Activated CD4-positive, alpha-beta T cell treated with anti-CD3 and anti-CD28 coated beads, Interleukin-2, amount 50 U/mL, for 1 hour (primary cell): ENCODE results near the gene C10orf105.

ENCODE experiments used
- DNase-seq: peaks from one replicate; pipeline ENCODE4 v3.0.0-alpha.2; 2020

Gene C10orf105

GRCh38 chr10:71751515-71752224 lies 32.1 kb upstream of the C10orf105 start:
- no peak for DNase-seq

- no peak for DNase-seq
Observed at GRCh38 chr10:71750986-71751385, 31.4 kb upstream of the C10orf105 start.

GRCh38 chr10:71750124-71750841 lies 30.7 kb upstream of the C10orf105 start:
- DNase-seq = no peak

DNA sequence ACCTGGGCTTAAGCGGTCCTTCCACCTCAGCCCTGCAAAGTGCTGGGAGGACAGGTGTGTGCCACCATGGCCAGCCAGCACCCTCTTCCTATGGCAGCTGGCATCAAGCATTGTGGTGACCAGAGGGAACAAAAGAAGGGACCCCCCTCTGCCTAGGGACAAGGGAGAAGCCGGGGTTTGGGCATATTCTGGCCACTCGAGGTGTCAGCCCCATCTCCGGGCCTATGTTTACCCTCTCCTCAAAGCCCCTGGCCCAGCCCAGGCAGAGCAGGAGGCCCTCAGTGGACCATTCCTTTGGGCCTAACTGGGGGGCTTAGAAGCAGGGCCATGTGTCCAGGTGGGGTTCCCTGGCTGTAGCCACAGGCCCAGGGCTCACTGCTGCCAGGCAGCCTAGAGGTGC lies 29.8 kb upstream of the C10orf105 start:
- DNase-seq = no peak

DNA sequence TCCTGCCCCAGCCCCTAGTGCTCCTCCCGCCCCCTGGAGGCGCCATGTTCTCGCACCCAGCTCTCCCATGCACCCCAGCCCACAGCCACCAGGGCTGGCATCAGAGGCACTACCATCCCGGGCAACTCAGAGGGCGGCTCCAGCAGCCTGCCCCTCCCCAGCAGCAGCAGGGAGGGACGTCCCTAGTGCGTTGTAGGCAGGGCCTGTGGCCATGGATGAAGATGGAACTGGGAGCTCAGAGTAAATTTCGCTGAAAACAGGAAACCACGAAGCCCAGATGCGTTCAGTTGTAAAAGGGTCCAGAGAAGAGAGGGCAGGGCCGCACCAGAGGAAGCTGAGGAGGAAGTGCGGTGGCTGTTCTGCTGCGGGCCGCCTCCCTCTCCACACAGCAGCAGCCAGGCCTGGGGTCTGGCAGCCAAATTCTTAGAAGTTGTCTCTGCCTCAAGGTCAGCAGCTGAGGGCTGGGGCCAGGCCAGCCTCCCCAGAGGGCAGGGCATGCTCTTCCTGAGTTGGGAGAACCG lies 29.2 kb upstream of the C10orf105 start:
- DNase-seq = peak; percentile 67

DNA sequence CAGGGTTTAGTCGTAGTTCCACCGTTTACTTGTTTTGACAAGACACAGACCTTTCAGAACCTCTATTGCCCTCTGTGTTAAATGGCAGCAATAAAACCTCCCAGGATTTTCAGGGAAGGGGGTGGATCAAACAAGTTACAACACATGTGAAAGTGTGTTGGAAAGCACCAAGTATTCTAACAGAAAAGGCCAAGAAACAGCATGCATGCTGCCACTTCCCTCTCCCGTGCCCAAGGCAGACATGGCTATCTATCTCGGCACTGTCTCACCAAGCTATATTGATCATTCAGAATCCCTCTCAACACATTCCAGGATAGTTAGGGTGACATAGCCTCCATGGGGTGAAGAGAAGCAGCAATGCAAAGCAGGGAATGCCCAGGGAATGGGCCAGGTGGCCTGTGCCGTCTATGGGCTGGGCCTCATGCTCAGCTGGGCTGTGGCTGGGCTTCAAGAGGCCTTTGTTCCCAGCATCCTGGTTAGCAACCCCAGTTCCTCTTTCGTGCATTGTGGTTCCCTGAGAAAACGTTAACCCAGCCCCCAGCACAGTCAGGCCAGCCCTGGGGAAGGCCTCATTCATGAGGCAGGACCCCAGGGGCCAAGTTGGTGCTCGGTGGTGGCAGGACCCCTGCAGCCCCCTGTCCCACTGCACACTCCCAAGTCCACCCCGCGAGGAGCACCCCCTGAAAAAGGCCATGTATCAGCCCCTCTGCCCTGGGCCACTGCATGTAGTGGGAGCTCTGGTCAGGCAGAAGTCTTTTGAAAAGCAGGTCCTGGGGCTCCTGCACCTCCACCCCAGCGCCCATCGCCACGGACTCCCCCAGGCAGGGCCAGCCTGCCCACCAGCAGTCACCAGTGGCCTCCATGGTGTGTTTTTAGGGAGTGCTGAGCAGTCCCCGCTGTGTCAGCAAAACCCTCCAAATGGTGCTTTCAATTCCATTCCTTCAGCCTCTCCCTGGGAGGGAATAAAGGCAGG lies 28.3 kb upstream of the C10orf105 start:
- no peak for DNase-seq

- DNase-seq = no peak
Observed at GRCh38 chr10:71747039-71747531, 27.5 kb upstream of the C10orf105 start.

DNA sequence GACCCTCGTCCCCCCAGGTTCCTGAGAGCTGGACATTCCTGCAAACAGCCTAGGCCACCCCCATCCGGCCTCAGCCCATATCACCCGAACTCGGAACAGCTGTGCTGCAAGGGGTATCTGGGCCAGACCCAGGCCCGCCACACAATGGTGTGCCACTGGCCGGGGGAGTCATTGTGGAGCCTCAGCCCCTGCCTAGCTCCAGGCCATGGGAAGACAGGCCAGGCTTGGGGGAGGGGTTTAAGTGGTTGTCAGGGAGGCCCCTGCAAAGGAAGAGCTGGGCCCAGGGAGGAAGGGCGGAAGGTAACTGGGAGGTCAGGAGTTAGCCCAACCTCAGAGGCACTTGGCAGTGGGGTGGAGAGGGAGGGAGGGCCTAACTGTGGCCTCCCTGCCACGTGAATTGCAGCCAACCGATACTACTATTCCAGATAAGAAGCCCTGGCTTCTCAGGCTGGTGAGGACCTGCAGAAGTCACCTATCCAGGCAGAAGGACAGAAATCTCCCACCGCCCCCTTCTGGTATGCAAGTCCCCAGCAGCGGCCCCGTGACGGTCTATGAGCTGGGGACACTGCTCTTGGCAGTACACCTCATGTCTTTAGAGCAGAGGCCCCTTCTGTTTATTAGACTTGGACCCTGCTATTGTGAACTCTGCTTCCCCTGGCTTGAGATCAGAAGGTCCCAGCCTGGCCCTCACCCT lies 26.9 kb upstream of the C10orf105 start:
- DNase-seq = no peak

- DNase-seq = no peak
Observed at GRCh38 chr10:71745664-71746250, 26.2 kb upstream of the C10orf105 start.

GRCh38 chr10:71744897-71745663 lies 25.5 kb upstream of the C10orf105 start:
- DNase-seq = no peak

GRCh38 chr10:71743866-71744265 lies 24.3 kb upstream of the C10orf105 start:
- no peak for DNase-seq

DNA sequence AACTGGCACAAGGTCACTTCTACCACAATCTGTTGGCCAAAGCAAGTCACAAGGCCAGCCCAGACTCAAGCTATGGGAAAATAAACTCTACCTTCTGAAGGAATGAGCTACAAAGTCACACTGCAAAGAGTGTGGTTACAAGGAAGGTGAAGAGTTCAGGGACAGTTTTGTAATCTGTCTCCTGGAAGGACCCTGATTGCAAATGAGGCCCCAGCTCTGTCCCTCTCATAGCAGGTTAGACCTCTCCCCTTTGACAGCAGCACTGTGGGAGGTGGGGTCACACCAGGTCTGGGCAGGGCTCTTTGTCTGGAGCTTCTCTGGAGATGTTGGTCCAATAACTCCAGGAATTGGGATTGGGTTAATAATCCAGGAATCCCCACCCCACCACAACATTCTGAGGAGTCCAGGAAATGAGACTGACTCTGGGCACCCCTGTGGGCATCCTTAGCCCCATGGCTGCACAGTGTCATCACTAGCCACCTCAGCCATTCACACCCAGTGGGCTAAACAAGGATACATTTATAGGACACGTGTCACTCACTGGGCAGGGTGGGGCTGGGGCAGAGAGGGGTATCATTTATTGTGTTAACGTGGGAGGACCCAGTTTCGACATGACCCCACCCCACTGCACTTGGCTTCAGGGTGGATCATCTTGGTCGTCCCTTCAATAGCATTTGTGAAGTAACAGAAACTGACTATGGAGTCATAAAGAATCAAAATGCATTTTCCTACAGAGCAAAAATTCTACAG lies 23.7 kb upstream of the C10orf105 start:
- DNase-seq = no peak

- DNase-seq = no peak
Observed at GRCh38 chr10:71742301-71743088, 22.9 kb upstream of the C10orf105 start.

GRCh38 chr10:71741671-71742070 lies 22.1 kb upstream of the C10orf105 start:
- DNase-seq = no peak

DNA sequence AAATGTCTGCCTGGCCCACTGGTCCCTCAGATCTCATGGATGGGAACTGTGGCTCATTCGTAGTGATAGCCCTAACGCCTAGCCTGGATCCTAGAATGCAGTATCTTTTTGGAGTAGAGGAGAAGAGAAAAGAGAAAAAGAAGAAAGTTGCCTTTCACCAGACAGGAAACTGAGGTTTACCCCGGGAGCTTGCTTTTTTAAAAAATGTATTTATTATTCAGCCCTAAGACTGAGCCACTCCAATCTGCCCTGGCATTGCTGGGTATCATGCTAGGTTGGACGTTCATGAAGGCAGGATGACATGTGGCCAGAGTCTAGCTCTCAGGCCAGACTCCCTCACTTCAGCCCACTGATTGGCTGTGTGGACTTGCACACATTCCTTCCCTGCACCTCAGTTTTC lies 21.5 kb upstream of the C10orf105 start:
- no peak for DNase-seq

- DNase-seq = no peak
Observed at GRCh38 chr10:71740069-71740653, 20.6 kb upstream of the C10orf105 start.

DNA sequence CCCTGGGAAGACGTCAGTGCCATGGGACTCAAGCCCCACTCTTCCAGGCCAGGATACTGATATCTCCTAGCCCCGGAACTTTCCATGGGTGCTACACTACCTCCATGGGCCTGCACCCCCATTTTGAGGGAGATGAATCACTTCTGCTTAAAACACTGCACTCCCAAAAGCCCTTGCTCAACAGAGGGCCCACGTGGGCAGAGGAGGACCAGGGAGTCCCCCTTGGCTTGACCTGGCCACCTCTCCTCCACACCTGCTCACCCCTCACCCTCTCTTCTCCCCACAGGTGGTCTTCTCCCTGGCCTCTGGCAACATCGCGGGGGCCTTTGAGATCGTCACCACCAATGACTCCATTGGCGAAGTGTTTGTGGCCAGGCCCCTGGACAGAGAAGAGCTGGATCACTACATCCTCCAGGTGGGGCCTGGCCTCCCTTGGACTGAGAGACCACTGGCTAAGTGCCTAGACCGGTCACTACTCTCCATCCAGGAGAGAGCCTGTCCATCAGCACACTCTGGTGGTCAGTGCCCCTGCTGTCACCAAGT lies 19.9 kb upstream of the C10orf105 start:
- no peak for DNase-seq

GRCh38 chr10:71737834-71738197 lies 18.2 kb upstream of the C10orf105 start:
- DNase-seq = no peak
